Cardiac fibroblast (primary cell): ENCODE data around the gene FBXW9.

Experiments
- DNase-seq, 2 donors: peaks; one replicate each; pipeline versions ENCODE4 v3.0.0 to v3.0.0-alpha.2; 2010; ENCODE audit warnings: low read depth in 2 of 2
- H3K4me3 ChIP-seq, 2 donors: replicated peaks in 1 of 2; 1 replicate in 1 of 2; 2 replicates in 1 of 2; pipeline ENCODE4 v1.5.1; 2011; ENCODE audit warnings: low read depth in 2 of 2, low read length in 2 of 2, mild to moderate bottlenecking in 2 of 2, moderate library complexity in 1 of 2
- TF ChIP-seq, protein P1 (sequence below): IDR thresholded peaks from one replicate; pipeline ENCODE4 v1.5.1; 2011; ENCODE audit warnings: low read depth, mild to moderate bottlenecking, low read length, inconsistent platforms

Gene FBXW9

DNA sequence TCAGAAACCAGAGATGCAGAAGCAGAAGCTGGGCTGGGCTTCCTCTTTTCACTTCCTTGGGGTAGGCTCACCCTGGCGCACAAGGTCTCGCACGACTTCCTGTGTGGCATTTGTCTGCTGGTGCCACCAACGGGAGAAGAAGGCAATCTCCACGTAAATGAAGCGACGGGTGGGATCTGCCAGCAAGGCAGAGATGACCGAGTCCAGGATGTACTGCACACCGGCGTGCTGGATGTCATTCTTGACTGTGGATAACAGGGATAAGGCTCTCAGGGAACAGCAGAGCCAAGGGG lies 31.2 kb downstream of the FBXW9 start:
- DNase-seq: no peak
- TF ChIP-seq, protein P1, sequence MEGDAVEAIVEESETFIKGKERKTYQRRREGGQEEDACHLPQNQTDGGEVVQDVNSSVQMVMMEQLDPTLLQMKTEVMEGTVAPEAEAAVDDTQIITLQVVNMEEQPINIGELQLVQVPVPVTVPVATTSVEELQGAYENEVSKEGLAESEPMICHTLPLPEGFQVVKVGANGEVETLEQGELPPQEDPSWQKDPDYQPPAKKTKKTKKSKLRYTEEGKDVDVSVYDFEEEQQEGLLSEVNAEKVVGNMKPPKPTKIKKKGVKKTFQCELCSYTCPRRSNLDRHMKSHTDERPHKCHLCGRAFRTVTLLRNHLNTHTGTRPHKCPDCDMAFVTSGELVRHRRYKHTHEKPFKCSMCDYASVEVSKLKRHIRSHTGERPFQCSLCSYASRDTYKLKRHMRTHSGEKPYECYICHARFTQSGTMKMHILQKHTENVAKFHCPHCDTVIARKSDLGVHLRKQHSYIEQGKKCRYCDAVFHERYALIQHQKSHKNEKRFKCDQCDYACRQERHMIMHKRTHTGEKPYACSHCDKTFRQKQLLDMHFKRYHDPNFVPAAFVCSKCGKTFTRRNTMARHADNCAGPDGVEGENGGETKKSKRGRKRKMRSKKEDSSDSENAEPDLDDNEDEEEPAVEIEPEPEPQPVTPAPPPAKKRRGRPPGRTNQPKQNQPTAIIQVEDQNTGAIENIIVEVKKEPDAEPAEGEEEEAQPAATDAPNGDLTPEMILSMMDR: no peak
- H3K4me3 ChIP-seq: no peak overlapping the region

DNA sequence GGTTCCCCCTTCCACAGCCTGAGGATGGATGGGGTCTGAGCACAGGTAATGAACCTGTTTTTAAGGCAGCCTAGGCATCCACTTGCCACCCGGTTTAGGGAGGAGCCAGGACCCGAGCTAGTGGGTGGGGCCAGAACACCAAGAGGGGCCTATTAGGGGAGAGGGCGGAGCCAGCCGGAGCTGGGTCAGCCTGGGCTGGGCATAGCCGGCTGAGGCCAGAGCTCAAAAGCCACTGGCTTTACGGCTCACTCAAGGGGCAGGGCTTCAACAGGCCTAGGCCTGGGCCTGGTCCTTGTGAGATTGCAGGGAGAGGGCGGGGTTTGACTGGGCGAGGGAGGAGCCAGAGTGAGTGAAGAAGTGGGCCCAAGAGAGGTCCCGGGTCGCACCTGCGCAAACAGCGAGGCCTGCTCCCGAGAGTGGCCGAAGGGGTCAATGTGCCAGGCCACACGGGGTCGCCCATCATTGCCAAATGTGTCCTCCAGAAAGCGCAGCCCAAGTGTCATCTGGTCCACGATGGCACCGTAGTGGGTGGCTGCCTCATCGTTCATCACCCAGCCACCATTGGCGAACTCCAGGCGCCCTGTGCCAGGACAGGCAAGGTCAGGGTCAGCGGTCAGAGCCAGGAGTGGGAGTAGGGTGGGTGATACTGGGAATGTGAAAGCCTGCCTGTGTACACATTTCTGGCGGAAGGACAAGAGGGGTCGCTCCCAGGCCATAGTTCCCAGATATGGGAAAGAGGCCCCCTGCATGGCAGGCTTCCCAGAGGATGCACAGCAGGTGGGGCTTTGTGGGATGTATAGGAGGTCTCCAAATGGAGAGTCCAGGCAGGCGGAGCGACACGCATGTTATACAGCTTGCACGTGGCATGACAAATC lies 31.8 kb downstream of the FBXW9 start:
- TF ChIP-seq, protein P1: no peak
- DNase-seq: peak in 1 of 2 donors; percentile 12
- H3K4me3 ChIP-seq: no peak overlapping the region

DNA sequence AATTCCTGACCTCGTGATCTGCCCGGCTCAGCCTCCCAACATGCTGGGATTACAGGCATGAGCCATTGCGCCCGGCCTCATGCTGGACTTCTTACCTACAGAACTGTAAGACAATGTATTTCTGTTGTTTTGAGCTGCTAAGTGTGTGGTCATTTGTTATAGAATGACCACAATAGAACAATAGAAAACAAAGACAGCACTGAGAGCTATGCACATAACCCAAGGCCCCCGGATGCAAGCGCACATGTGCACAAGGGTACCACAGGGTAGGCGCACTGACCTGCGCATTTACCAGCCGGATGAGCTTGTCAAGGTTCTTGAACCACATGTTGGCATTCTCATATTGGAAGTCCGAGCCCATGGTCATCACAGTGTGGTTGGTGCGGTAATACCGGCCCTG lies 35.5 kb downstream of the FBXW9 start:
- no peak for DNase-seq
- TF ChIP-seq, protein P1: no peak
- H3K4me3 ChIP-seq: no peak overlapping the region

DNA sequence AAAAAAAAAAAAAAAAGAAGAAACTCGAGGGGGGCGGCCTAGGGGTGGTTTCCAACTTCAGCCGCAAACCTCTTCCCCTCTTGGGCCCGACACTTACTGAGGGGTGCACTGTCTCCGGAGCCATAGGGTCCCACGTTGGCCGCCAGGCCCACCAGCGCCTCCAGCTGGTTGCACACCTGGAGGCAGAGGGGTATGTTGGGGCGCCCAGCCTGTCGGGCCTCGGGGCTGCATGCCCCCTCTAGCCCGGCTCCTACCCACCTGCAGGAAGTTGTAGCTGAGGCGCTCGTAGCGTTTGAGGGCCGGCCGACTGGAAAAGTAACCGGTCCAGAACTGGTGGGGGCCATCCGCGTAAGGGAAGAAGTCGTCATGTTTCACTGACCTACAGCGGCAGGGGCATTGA lies 38.5 kb downstream of the FBXW9 start:
- no peak overlapping the region for H3K4me3 ChIP-seq
- DNase-seq: no peak
- TF ChIP-seq, protein P1: no peak

DNA sequence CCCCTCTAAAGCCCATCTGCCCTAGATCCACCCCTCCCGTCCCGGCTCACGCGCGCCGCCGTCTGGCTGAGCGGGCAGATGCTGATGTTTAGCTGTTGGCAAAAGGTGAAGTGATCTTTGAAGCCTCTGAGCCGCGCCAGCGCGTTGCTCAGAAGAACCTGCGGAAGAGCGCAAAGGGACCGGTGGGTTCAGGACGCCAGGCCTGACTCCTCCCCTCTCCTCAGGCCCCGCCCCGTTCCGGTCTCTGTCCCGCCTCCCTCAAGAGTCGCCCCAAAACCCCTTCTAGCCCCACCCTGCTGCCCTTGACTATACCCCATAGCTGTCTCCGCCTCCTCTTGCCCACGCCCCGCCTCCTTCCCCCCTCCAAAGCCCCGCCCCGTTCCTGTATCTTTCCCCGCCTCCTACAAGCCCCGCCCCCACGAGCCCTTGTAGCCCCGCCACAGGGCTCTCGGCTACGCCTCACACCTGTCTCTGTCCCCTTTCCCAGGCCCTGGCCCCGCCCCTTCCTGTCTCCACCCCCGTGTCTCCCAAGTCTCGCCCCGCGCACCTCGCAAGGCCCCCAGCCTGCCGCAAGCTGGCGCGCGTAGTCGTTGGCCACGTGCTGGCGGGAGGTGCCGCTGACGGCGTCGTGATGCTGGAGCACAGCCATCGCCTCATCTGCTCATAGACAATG lies 39.4 kb downstream of the FBXW9 start:
- no peak overlapping the region for H3K4me3 ChIP-seq
- TF ChIP-seq, protein P1: no peak
- DNase-seq: no peak

DNA sequence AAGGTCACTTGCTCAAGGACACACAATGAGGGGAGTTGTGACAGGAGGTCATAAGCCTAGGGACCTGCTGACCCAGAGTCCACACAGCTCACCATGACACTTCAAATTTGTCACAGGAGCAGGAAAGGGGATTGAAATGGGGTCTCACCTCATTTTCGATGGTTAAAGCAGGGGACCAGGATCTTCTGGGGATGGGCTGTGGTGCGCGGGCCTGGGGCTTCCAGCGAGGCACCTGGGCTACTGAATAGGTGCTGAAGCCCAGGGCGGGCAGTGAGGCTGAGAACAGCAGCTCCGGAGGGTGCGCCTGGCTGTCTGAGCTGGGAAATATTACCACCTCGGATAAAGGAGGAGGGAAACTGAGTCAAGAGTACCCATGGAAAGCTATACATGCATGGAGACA lies 40.9 kb downstream of the FBXW9 start:
- TF ChIP-seq, protein P1: no peak
- DNase-seq: no peak
- no peak overlapping the region for H3K4me3 ChIP-seq
